Hepatocyte (in vitro differentiated cells): ENCODE measurements around the gene MVD. TPM values are rescaled to one million over a fixed set of nuclear protein-coding genes. Genes with fewer than 3 reads are reported as not detected.
"Not testable (repeated sequence)": the region's sequence is repeated elsewhere in the genome, so short reads cannot be mapped to it uniquely, and the experiment has no call there.

ENCODE experiments used
- DNase-seq: peaks from one replicate; pipeline ENCODE4 v3.0.0-alpha.2; 2016; ENCODE audit warnings: low spot score
- H2AFZ ChIP-seq: fragments of 200-600 bp; sonication (generic); 2 replicates; pipeline ENCODE4 v1.6.0; 2016; ENCODE audit warnings: antibody characterized with exemption, mild to moderate bottlenecking
- H3K27ac ChIP-seq: fragments of 200-600 bp; sonication (generic); 2 replicates; pipeline ENCODE4 v1.5.1; 2016; ENCODE audit warnings: mild to moderate bottlenecking
- H3K27me3 ChIP-seq: fragments of 200-600 bp; sonication (generic); 2 replicates; pipeline ENCODE4 v1.6.1; 2016
- H3K36me3 ChIP-seq: fragments of 200-600 bp; sonication (generic); replicated peaks from 2 replicates; pipeline ENCODE4 v1.5.1; 2016; ENCODE audit warnings: low read depth; ENCODE audit not compliant: insufficient read depth
- H3K4me1 ChIP-seq: fragments of 200-600 bp; sonication (generic); 2 replicates; pipeline ENCODE4 v1.5.1; 2016; ENCODE audit warnings: mild to moderate bottlenecking, moderate library complexity; ENCODE audit not compliant: insufficient read depth
- H3K4me2 ChIP-seq: fragments of 200-600 bp; sonication (generic); 2 replicates; pipeline ENCODE4 v1.6.0; 2016
- H3K4me3 ChIP-seq: fragments of 200-600 bp; sonication (generic); 2 replicates; pipeline ENCODE4 v1.5.1; 2016; ENCODE audit warnings: mild to moderate bottlenecking
- H3K79me2 ChIP-seq: fragments of 200-600 bp; sonication (generic); 2 replicates; pipeline ENCODE4 v1.6.0; 2017; ENCODE audit warnings: mild to moderate bottlenecking
- H3K9me2 ChIP-seq: fragments of 200-600 bp; sonication (generic); replicated peaks from 2 replicates; pipeline ENCODE4 v1.6.0; 2017; ENCODE audit warnings: mild to moderate bottlenecking; ENCODE audit not compliant: insufficient read depth
- H3K9me3 ChIP-seq: fragments of 200-600 bp; sonication (generic); 2 replicates; pipeline ENCODE4 v1.5.1; 2016; ENCODE audit warnings: low read depth, mild to moderate bottlenecking
- H4K20me1 ChIP-seq: fragments of 200-600 bp; sonication (generic); 2 replicates; pipeline ENCODE4 v1.6.0; 2016; ENCODE audit warnings: mild to moderate bottlenecking; ENCODE audit not compliant: insufficient read depth, poor library complexity, severe bottlenecking
- EZH2 ChIP-seq: fragments of 200-600 bp; sonication (generic); IDR thresholded peaks from 2 replicates; pipeline ENCODE4 v1.6.1; 2016; ENCODE audit warnings: antibody characterized with exemption, mild to moderate bottlenecking, borderline replicate concordance
- EZH2phosphoT487 ChIP-seq: fragments of 200-600 bp; sonication (generic); IDR thresholded peaks from one replicate; pipeline ENCODE4 v1.6.1; 2018; ENCODE audit warnings: antibody characterized with exemption, mild to moderate bottlenecking, low read depth, moderate library complexity; ENCODE audit not compliant: unreplicated experiment, severe bottlenecking
- WGBS: methylation state at CpG from one replicate; pipeline ENCODE4 v1.1.6; 2016; ENCODE audit warnings: low lambda C conversion rate; ENCODE audit errors: missing lambda C conversion rate; 5-methylcytosine and 5-hydroxymethylcytosine counted together
- polyA plus RNA-seq: library from polyadenylated mRNA; unstranded; fragments of >200 nt; fragmentation: Nextera tagmentation; extraction: Ambion mirVana; gene quantifications from 2 replicates; pipeline ENCODE4 v1.2.1, GENCODE V29; 2016
- total RNA-seq: library from RNA; depleted of rRNA; stranded (reverse); fragments of >200 nt; gene quantifications from 2 replicates; pipeline ENCODE4 v1.2.3, GENCODE V29; 2014
- TF ChIP-seq, protein P1 (sequence below): fragments of 200-600 bp; sonication (generic); IDR thresholded peaks from 2 replicates; pipeline ENCODE4 v1.5.1; 2016; ENCODE audit warnings: antibody characterized with exemption, mild to moderate bottlenecking; ENCODE audit not compliant: poor library complexity

MVD gene
- total and polyA plus RNA-seq, 2 experiments from 2014 or later: 71.9 to 152 TPM

DNA sequence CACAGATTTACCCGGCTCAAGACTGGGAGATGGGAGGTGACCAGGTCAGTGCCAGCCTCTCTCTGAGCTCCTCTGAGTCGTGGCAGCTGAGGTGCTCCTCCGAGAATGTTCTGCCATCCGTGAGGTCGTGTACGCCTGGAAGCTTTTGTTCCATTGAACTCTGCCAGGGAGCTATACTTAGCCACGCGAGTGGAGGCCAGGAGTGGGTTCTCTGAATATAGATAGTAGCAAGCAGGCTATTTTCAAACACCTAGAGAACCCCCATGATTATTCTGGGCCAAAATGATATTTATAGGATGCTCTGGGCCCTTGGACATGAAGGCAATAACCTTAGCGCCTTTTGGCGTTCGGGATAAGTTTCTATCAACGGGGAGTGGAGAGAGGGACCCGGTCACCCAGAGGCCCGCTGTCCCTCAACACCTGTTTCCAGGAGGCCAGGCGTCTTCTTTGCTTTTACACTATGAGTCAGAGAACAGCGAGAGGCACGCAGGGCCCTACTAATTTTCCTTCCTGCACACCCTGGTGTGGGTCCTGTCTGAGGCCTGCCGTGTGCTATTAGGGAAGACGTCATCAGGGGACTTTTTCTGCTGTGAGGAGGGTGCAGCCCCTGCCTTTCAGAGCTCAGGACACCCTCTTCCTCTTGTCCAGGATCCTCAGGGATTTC lies 11.0 kb upstream of the MVD start:
- H2AFZ ChIP-seq: no peak overlapping the region
- DNase-seq: no peak
- no peaks in the 10 kb centered on the region for H3K9me2 ChIP-seq
- H3K36me3 ChIP-seq: no peaks in the 10 kb centered on the region
- H3K4me1 ChIP-seq: no peaks in the 10 kb centered on the region
- H4K20me1 ChIP-seq: no peaks in the 10 kb centered on the region
- H3K27ac ChIP-seq: no peak overlapping the region
- WGBS: 95% methylated on average over 19 of the region's 19 CpGs
- H3K9me3 ChIP-seq: no peaks in the 10 kb centered on the region
- H3K79me2 ChIP-seq: no peaks in the 10 kb centered on the region
- no peaks in the 10 kb centered on the region for H3K27me3 ChIP-seq
- H3K4me3 ChIP-seq: no peak overlapping the region
- H3K4me2 ChIP-seq: no peak overlapping the region
- no peak for TF ChIP-seq EZH2phosphoT487
- TF ChIP-seq EZH2: no peak
- TF ChIP-seq, protein P1, sequence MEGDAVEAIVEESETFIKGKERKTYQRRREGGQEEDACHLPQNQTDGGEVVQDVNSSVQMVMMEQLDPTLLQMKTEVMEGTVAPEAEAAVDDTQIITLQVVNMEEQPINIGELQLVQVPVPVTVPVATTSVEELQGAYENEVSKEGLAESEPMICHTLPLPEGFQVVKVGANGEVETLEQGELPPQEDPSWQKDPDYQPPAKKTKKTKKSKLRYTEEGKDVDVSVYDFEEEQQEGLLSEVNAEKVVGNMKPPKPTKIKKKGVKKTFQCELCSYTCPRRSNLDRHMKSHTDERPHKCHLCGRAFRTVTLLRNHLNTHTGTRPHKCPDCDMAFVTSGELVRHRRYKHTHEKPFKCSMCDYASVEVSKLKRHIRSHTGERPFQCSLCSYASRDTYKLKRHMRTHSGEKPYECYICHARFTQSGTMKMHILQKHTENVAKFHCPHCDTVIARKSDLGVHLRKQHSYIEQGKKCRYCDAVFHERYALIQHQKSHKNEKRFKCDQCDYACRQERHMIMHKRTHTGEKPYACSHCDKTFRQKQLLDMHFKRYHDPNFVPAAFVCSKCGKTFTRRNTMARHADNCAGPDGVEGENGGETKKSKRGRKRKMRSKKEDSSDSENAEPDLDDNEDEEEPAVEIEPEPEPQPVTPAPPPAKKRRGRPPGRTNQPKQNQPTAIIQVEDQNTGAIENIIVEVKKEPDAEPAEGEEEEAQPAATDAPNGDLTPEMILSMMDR: no peak

DNA sequence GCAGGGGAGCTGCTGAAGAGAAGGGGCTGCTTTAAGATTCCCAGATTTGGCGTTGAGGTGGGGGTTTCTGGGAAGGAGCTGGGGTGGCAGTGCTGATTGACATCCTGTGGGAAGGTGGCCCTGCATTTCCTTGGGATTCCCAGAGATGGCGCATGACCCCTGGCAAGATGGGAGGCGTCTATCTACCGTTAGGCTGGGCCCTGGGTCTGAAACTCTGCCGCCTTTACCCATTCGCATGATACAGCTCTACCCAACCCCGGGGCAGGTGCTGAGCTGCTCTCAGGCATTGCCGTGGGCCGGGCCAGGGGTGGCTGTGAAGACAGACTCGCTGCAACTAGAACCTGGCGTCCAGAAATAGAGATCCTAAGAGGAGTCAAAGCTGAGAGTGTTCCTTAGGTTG lies 9.9 kb upstream of the MVD start:
- TF ChIP-seq, protein P1: peak; percentile 10
- no peak for TF ChIP-seq EZH2
- no peaks in the 10 kb centered on the region for H3K9me3 ChIP-seq
- H3K9me2 ChIP-seq: no peaks in the 10 kb centered on the region
- no peak overlapping the region for H3K4me3 ChIP-seq
- H3K27ac ChIP-seq: no peak overlapping the region
- 48% methylated on average over 11 of the region's 11 CpGs for WGBS
- H4K20me1 ChIP-seq: no peaks in the 10 kb centered on the region
- H3K36me3 ChIP-seq: no peaks in the 10 kb centered on the region
- no peaks in the 10 kb centered on the region for H3K4me1 ChIP-seq
- H3K27me3 ChIP-seq: no peaks in the 10 kb centered on the region
- H3K79me2 ChIP-seq: no peaks in the 10 kb centered on the region
- no peak overlapping the region for H2AFZ ChIP-seq
- H3K4me2 ChIP-seq: no peak overlapping the region
- no peak for DNase-seq

DNA sequence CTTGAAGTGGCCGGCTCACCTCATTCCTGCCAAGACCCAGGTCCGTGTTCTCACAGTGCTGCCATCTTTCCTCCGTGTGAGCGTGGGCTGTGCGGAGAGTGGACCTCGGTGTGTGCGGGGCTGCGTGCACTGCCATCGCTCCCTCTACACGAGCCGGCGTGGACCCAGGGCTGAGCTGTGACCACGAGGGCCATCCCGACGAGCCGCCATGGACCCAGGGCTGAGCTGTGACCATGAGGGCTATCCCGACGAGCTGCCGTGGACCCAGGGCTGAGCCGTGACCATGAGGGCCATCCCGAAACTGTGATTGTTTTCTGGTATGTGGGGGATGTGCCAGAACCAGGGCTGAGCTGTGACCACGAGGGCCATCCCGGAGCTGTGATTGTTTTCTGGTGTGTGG lies 8.9 kb upstream of the MVD start:
- 94% methylated on average over 23 of the region's 23 CpGs for WGBS
- Histone ChIP-seq H3K4me1 (no peaks in the 10 kb centered on the region), H3K4me2 (no peak overlapping the region), H3K27ac (no peak overlapping the region), H3K36me3 (no peaks in the 10 kb centered on the region), H3K79me2 (no peaks in the 10 kb centered on the region), H2AFZ (no peak overlapping the region), H3K4me3 (no peak overlapping the region), H3K9me3 (no peaks in the 10 kb centered on the region), H3K9me2 (no peaks in the 10 kb centered on the region), H3K27me3 (no peaks in the 10 kb centered on the region), H4K20me1 (no peaks in the 10 kb centered on the region)
- DNase-seq: no peak
- TF ChIP-seq, protein P1: no peak
- TF ChIP-seq EZH2 (no peak), EZH2phosphoT487 (no peak)

DNA sequence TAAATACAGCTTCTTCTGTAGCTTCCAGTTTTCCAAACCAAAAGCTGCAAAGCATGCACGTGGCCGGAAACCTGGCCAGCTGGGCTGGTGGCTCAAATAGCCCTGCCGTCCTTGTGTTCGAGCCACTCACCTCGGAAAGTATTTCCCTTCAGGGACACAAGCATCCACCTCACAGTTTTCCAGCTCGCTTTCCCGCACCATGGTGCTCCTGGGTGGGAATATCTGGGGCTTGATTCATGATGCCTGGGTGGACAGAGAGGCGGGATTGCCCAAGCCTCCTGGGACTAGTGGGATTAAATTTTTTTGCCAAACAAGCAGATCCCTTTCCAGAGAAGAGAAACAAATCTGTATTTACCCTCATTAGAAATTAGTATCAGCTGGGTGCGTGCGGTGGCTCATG lies 7.1 kb upstream of the MVD start:
- TF ChIP-seq, protein P1: no peak
- TF ChIP-seq EZH2phosphoT487 (no peak), EZH2 (no peak)
- no peak overlapping the region for H2AFZ ChIP-seq
- no peaks in the 10 kb centered on the region for H4K20me1 ChIP-seq
- H3K4me1 ChIP-seq: no peaks in the 10 kb centered on the region
- H3K36me3 ChIP-seq: no peaks in the 10 kb centered on the region
- H3K27me3 ChIP-seq: no peaks in the 10 kb centered on the region
- no peak overlapping the region for H3K27ac ChIP-seq
- peaks cover 6% of the 10 kb centered on the region for H3K79me2 ChIP-seq
- no peak overlapping the region for H3K4me3 ChIP-seq
- no peaks in the 10 kb centered on the region for H3K9me2 ChIP-seq
- WGBS: 87% methylated on average over 10 of the region's 10 CpGs
- H3K4me2 ChIP-seq: no peak overlapping the region
- no peaks in the 10 kb centered on the region for H3K9me3 ChIP-seq
- DNase-seq: no peak

DNA sequence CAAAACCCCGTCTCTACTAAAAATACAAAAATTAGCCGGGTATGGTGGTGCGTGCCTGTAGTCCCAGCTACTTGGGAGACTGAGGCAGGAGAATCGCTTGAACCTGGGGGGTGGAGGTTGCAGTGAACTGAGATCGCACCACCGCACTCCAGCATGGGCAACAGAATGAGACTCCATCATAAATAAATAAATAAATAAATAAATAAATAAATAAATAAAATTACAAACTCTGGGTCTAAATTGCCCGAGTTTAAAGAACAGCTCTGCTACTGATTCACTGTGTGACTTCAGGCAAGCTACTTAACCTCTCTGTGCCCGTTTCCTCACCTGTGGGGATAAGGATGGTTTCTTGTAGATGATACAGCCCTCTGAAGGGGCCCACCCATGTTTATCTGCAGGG lies 6.6 kb upstream of the MVD start:
- WGBS: 95% methylated on average over 8 of the region's 8 CpGs
- H4K20me1 ChIP-seq, DNase-seq, H3K4me1 ChIP-seq, H3K9me3 ChIP-seq, H2AFZ ChIP-seq, H3K36me3 ChIP-seq, H3K27ac ChIP-seq, H3K4me2 ChIP-seq, H3K4me3 ChIP-seq, H3K9me2 ChIP-seq, H3K27me3 ChIP-seq: not testable (repeated sequence)
- H3K79me2 ChIP-seq: peaks cover 11% of the 10 kb centered on the region
